Stimulated activated CD4-positive, alpha-beta T cell treated with anti-CD3 and anti-CD28 coated beads, Interleukin-4, amount 100 ng/mL, for 24 hours (primary cell): ENCODE measurements around the gene NUP58.
"Not testable (repeated sequence)": the region's sequence is repeated elsewhere in the genome, so short reads cannot be mapped to it uniquely, and the experiment has no call there.

ENCODE experiments used
- DNase-seq: peaks from one replicate; pipeline ENCODE4 v3.0.0-alpha.2; 2020

Gene NUP58

DNA sequence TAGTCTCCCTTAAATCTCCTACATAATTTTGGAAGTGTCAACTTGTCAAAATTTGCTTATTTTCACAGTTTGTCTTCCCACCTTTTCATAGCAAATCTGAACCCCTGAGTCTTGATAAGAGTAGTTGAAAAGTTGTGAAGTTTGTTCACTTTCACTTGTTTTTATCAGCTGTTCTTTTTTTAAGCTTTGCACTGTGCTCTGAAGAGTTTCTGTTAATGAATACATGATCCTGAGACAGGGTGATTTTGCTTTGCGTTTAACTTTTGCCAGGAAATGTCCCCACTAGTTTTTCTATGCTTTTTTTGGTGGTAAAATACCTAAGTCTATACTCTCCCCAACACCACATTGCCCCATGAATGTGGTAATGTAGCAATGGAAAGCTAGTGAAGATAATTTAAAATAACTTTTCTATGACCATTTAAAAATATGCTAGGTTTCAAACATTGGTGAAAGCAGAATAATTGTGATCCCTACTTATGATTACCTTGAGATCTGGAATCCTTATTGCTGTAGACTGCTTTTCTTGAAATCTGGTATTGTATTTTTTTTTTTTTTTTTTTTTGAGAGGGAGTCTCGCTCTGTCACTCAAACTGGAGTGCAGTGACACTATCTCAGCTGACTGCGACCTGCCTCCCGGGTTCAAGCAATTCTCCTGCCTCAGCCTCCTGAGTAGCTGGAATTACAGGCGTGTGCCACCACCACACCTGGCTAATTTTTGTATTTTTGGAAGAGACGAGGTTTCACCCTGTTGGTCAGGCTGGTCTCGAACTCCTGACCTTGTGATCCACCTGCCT, 5.4 kb downstream of the NUP58 start:
- DNase-seq: no peak

DNA sequence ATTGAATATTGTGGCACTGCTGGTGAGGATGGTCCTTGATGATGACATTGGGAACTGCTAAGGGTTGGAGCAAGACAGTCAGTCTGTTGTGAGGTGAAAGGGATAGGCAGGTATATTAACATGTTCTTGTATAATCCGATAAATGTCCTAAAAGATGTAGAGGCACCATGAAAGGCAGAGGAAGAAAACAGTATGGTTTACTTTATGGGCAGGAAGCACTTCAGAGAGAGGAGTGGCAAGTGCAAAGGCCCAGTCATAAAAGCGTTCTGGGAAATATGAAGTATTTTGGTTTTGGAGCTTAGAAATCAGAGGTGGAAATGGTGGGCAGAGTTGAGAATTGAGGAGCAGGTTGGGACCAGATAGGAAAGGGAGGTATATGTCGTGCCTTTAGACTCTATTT, 9.5 kb downstream of the NUP58 start:
- no peak for DNase-seq

DNA sequence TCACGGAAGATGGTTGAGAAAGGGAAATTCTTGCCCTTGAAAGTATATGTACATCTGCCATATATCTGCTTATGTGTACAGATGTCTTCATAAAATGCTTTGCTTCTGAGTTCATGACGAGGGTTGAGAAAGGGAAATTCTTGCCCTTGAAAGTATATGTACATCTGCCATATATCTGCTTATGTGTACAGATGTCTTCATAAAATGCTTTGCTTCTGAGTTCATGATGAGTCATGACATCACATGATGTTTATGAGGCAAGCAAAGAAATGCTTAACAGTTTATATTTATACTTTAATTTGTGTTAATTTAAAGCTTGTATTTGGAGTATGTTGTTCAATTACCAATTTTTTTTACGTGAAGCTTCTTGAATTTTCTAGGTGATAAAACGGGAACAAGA, 17.5 kb downstream of the NUP58 start:
- DNase-seq: not testable (repeated sequence)

DNA sequence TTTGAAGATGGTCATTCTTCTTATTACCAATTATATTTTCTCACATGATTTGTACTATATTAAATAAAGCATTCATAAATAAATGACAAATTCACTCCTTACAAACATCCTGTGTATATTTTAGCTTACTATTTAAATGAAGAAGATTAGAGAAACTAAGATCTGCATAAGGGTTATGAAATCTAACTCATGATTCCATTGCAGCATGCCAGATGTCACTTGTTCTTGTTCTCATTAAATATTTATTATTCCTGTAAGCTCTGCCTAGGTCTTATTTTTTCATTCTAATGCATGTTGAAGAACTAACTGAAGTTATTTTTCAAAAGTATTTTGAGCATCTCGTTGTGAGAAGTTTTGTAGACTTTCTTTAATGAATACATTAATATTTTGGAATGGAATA, 18.3 kb downstream of the NUP58 start:
- DNase-seq: no peak

DNA sequence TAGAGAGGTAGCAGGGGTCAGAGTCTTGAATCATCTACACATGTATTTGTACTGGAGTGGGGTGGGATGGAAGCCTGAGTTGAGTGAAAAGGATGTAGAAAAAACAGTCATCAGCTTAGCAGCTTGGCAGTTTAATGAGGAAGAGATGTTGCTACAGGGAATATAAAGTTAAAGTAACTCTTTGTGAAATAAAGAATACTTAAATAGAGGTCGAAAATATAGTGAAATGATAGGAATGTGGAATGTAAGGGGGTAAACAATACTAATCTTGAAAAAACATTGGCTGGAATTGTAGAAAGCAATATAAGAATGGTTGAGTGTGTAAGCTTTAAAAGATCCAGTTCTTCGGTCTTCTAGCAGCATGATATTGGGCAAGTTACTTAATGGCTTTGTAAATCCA, 22.7 kb downstream of the NUP58 start:
- DNase-seq: no peak

DNA sequence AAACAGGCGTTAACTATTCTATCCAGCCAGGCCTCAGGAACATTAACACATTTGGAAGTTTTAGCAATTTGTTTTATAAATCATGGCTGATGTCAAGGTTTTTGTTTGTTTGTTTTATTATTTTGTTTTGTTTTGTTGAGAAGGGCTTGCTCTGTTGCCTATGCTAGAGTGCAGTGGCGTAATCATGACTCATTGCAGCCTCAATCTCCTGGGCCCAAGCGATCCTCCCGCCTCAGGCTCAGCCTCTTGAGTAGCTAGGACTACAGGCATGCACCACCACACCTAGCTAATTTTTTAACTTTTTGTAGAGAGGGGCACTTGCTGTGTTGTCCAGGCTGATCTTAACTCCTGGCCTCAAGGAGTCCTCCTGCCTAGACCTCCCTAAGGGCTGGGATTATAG, 28.3 kb downstream of the NUP58 start:
- no peak for DNase-seq

DNA sequence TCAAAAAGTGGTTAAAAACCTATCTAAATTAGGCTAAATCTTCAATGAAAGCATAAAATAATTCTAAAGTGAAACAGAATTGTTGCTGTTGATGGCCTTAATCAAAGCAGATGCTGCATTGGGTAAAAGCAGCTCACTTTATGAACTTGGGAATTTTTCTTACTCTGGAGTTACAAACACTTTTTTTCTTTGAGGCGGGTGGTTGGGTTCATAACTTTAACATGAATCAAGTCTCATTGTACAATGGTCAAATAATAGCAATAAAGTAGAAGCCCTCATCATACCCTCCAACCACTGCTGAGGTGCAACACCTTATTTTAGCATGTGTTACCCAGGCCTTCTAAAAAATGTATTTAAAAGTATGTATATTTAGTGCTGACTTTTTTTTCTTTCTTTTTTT, 29.1 kb downstream of the NUP58 start:
- DNase-seq: no peak

DNA sequence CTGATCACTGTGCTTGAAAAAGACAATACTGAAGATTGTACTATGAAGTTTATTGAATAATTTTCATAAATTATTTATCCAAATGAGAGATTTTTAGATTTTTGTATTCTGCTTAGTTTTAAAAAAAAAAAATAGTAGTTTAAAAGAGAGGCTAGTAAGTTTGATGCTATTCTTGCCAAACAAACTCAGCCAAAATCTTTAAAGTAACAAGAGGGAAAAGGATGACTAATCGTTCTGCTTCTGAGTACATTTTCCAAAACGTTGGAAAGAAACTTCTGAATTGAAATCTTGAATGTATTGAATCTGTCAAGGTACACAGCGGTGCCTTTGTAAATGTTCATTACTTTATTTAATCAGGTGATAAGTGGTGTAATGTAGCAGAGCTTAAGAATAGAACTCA, 34.4 kb downstream of the NUP58 start:
- no peak for DNase-seq

DNA sequence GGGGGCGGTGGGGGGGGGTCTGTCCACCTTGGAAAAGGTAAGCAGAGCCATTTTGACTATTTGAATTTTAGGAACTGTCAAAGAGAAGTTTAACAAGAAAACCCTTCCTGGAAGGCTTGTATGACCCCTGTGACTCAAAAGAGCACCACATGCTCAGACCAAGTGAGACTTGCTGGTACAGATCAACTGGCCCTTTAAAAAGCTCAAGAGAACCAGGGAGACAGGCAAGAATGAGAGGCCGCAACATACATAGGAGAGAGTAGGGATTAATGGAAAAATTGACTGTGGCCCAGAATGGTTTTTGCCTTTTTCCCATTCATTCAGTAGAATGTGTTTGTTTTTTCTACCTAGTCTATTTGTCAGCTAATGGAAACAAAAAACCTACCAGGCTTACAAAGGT, 44.2 kb downstream of the NUP58 start:
- DNase-seq: no peak

DNA sequence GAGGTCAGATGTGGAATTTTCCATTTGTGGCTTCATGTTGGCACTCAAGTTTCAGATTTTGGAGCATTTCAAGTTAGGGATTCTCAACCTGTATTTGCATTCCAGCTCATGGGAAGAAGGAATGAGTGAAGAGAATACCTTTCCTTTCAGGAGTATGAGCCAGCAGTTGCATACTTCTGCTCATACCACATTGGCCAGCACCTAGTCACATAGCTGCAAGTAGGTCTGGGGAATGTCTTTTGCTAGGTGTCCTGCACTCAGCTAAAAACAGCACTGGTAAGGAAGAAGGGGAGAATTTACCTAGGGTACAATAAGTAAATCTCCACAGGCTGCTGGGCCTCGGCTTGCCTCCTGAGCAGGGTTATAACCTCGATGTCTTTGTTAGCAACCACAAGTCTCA, 45.7 kb downstream of the NUP58 start:
- no peak for DNase-seq

DNA sequence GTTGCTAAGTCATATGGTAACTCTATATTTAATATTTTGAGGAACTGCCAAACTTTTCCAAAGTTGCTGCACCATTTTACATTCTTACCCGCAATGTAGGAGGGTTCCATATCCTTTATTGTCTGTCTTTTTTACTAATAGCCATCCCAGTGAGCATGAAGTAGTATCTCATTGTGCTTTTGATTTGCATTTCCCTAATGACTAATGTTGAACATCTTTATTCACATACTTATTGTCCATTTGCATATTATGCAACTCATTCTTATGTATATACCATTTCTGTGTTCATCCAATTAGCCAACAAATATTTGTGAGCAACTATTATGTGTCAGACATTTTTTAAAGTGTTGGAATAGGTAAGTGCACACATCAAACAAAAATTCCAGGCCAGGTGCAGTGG, 50.0 kb downstream of the NUP58 start:
- DNase-seq: no peak

DNA sequence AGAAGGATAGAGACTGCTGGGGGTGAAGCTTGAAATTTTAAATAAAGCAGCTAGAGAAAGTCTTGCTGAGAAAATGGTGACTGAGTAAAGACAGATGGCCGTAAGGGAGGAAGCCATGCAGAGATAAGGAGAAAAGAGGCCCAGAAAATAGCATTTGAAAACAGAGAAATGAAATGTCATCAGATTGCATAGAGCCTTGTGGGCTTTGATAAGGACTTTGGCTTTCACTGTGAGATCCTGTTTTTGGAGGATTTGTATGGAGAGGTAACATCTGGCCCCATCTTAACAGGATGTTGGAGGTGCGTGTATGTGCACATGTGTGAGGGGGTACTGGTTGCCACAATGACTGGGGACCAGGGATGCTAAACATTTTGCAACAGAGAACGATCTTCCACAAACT, 50.8 kb downstream of the NUP58 start:
- no peak for DNase-seq

DNA sequence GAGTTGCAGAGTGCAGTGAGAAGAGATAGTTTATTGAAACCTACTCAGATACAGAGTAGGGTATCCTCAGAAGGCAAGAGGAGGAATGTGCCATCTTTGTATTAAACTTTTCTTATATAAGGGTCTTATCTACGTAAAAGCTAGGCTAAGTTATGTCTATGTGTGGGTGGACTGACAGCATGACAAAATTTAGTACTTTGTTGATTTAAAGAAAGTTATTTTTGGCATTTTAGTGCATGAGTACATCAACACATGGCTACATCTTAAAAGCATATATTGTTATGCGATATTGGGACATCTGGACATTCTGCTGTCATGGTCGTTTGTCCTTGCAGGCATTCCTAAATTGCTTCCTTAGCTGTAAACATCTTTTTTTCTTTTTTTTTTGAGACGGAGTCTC, 51.4 kb downstream of the NUP58 start:
- DNase-seq: no peak

DNA sequence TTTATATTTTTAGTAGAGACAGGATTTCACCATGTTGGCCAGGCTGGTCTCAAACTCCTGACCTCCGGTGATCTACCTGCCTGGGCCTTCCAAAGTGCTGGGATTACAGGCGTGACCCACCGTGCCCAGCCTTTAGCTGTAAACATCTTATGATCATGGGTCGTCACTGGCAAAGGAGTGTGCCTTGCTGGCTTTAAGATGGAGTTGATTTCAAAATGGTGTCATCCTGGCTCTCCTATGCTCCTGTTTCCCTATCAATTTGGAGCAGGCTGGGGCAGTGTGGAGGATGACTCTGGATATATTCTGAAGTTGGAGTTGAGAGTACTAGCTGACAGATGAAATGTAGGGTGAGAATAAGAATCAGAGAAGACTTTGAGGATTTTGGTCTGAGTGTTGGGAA, 51.9 kb downstream of the NUP58 start:
- no peak for DNase-seq

DNA sequence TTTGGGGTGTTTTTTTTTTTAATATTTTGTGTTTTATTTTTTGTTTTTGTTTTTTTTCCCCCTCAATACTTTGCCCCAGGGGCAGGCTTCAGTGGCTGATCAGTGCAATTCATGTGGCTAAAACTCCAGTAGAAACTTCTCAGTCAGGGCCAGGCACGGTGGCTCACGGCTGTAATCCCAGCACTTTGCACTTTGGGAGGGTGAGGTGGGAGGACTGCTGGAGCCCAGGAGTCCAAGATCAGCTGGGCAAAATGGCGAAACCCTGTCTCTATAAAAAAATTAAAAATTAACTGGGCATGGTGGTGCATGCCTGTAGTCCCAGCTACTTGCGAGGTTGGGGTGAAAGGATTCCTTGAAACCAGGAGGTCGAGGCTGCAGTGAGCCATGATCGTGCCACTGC, 53.0 kb downstream of the NUP58 start:
- no peak for DNase-seq

DNA sequence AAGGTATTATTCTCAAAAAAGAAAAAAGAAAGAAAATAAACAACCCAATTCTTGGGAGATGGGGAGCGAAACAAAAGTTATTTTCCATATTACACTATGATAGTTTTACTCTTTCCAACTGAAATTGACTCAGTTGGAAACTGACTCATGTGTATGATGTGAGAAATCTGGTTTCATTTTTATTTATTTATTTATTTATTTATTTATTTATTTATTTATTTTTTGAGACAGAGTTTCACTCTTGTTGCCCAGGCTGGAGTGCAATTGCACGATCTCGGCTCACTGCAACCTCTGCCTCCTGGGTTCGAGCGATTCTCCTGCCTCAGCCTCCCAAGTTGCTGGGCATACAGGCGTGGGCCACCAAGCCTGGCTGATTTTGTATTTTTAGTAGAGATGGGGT, 59.0 kb downstream of the NUP58 start:
- not testable (repeated sequence) for DNase-seq

DNA sequence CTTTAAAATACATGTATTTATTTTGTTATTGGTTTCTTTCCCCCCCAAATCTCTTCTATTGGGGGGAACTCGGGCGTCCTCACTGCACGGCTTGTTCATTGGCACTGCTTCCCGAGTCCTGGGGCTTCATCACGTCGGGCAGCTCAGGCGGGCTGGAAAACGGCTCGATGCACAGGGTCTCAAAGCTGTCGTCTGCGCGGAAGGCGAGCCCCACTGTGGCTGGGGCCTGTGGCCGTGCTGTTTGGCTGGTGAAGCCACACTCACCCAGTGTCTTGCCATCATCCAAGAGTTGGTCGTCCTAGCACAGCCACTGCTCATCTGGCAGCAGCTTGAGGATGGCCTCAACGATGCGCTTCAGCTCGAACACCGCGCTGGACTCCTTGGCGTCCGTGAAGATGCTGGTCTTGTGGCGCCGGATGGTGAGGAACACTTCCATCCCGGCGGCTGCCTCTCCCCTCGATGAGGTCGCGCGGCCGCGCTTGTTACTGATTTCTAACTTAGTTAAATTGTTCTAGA, 64.4 kb downstream of the NUP58 start:
- DNase-seq: no peak

DNA sequence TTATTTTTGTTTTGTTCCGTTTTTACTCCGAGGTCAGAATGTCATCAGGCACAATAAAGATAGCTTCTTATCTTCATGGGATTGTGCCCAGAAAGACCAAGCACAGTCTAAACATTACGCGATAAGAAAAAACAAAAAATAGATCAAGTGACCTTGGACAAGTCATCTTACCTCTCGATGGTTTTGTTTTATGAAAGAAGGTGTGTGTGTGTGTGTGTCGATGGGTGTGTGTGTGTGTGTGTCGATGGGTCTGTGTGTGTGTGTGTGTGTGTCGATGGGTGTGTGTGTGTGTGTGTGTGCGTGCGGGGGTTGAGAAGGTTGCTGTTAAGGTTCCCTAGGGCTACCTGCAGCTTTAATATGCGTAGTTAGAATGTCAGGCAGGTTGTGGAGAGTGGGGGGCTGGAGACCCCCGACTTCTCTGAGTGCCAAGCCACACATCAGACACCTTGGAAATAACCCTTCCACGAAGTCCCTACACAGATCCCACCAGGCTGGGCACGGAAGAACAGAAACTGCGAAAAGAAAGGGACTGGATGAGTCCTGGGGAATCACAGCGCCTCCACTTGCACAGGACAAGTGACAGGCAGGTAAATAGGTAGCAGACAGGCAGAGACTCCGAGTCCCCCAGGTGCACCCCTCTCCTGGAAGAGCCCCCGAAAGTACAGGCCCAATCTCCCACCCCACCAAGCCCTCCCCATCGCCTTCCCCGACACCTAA, 69.9 kb downstream of the NUP58 start:
- no peak for DNase-seq

DNA sequence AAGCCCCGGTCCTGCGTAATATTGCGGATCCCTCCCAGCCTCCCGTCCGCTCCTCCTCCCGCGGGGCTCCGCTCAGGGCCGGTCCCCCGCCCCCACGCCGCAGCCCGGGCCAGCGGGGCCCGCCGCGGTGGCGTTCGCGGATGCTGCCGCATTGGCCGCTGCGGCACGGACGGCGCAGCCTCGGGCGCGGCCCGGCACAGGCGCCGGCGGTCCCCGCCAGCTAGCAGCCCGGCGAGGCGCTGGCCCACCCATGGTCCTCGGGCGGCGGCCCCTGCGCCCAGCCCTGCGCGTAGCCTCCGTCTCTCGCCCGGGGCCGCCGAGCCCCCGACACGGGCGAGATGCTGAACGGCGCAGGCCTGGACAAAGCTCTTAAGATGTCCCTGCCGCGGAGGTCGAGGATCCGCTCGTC, 70.5 kb downstream of the NUP58 start, which contains the start of gene ATP8A2:
TSS of gene ATP8A2 (plus strand) at position 100 of the 409 bp plus-strand sequence. CDS start at position 339, 239 bp downstream.
- no peak for DNase-seq

DNA sequence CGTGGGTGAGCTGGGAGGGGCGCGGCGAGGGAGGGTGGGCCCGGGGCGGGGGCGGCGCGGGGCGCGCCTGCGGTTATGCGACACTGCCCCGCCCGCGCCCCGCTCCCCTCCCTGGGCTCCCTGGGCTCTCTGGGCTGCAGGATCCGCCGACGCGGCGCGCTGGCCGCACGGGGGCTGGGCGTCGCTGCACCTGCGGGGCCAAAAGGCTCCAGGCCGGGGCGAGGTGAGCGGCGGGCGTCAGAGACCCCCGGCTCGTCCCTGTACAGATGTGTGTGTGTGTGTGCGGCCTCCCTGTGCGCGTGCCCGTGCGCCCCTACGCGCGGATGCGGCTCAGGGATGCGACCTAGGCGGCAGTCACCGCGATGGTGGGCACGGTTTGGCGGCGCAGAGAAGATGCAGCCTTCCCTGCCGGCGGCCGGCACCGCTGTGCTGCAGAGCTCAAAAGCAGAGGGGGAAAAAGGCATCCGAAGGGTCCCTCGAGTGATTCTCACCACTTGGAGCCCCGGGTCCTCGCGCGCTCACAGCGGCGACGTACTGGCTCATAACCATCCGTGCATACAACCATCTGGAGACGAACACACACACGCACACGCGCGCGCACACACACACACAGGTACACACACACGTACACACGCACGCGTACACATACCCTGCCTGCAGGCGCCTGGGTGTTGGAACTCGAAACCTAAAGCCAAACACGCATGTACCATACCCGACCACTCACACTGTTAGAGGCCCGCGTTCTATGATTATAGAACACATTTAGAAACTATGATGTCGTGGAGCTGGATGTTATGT, 71.1 kb downstream of the NUP58 start:
- DNase-seq: no peak

DNA sequence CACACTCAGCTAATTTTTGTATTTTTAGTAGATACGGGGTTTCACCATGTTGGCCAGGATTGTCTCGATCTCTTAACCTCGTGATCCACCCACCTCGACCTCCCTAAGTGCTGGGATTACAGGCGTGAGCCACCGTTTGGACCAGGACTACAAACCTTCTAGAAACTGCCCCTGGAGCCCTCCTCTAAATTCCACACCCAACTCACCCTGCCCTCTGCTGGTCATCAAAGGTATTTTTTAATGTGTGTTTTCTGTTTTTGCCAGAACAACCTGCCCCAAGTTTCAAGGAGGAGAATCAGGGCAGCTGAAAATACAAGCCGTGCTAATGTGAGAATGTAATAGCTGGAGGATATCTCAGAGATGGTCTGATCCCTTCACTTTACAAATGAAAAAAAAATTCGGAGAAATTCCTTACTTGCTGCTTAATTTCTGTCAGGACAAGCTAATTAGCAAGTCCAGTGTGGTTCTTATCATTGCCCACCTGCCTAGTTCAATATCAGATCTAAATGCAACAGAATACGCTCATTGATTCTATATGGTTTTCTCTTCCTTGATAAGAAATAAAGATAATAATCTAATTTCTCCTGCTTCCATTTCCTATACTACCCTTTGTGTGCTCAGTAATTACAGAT, 74.4 kb downstream of the NUP58 start:
- DNase-seq: peak; percentile 48

DNA sequence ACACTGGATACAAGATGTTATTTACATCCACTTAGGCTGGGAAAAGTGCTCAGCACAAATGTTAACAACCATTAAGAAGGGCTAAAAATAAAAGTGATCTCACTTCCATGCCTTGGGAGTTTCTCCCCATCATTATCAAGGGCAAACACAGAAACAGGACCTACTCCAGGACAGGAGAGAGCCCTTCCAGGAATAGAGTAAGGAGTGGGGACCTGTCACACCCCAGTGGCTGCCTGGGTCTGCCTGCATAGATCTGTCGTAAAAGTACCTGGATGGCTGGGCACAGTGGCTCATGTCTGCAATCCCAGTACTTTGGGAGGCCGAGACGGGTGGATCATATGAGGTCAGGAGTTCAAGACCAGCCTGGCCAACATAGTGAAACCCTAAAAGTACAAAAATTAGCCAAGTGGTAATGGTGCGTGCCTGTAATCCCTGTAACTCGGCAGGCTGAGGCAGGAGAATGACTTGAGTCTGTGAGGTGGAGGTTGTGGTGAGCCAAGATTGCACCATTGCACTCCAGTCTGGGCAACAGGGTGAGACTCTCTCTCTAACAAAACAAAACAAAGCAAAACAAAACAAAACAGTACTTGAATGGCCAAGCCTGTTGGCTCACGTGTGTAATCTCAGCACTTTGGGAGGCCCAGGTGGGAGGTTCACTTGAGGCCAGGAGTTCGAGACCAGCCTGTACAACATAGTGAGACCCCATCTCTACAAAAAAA, 76.0 kb downstream of the NUP58 start:
- no peak for DNase-seq
